ENCODE measurements around the gene DUOXA1.

DUOXA1 gene

GRCh38 chr15:45134046-45134445 lies 4.4 kb upstream of the DUOXA1 start:
- Histone ChIP-seq H3K27me3 (ENCODE audit: insufficient read depth, low read length, poor library complexity, severe bottlenecking) (no peaks in the 10 kb centered on the region), H3K9me3 (ENCODE audit: insufficient read depth, low read depth, low read length) (no peaks in the 10 kb centered on the region), H3K36me3 (ENCODE audit: insufficient read depth, low read length) (no peaks in the 10 kb centered on the region), H4K20me1 (ENCODE audit: insufficient read depth, low read length, poor library complexity, severe bottlenecking) (no peaks in the 10 kb centered on the region), H2AFZ (ENCODE audit: low read length) (no peak overlapping the region), H3F3A (ENCODE audit: low read depth) (no peaks in the 10 kb centered on the region), H3K9ac (ENCODE audit: low read depth, low read length, poor library complexity, severe bottlenecking) (no peak overlapping the region), H3K9me2 (replicated peaks; ENCODE audit: low read depth, low read length) (no peaks in the 10 kb centered on the region), H3K4me3 (ENCODE audit: low read length, poor library complexity, severe bottlenecking) (no peak overlapping the region), H3K4me2 (ENCODE audit: low read depth, low read length, poor library complexity, severe bottlenecking) (no peak overlapping the region), H3K79me2 (ENCODE audit: insufficient read depth, low read length) (no peaks in the 10 kb centered on the region), H3K4me1 (ENCODE audit: insufficient read depth, low read length, poor library complexity, severe bottlenecking) (no peaks in the 10 kb centered on the region)
- TF ChIP-seq CTCF (conservative IDR thresholded peaks at IDR 0.05; ENCODE audit: low read length) (no peak), EZH2phosphoT487 (IDR thresholded peaks at IDR 0.05; ENCODE audit: borderline replicate concordance) (no peak)

DNA sequence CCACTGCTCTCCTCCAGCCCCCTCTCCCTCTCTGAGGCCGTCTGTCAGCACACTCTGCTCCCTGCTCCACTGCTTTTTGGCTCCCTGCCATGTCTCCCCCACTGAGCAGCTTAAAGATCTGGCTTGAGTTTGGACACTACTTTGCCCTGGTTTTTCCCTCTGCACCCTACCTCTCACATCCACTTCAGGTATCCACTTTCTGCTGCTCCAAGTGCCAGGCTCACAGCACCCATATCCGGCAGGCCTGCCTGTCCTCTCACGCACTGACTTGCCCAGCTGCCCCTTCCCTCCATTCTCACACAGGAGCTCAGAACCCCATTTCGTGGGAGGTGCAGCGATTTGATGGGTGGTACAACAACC lies 3.9 kb upstream of the DUOXA1 start:
- Histone ChIP-seq H3K27me3 (ENCODE audit: insufficient read depth, low read length, poor library complexity, severe bottlenecking) (no peaks in the 10 kb centered on the region), H3K9me3 (ENCODE audit: insufficient read depth, low read depth, low read length) (no peaks in the 10 kb centered on the region), H4K20me1 (ENCODE audit: insufficient read depth, low read length, poor library complexity, severe bottlenecking) (no peaks in the 10 kb centered on the region), H3K4me2 (ENCODE audit: low read depth, low read length, poor library complexity, severe bottlenecking) (no peak overlapping the region), H3K36me3 (ENCODE audit: insufficient read depth, low read length) (no peaks in the 10 kb centered on the region), H3K4me3 (ENCODE audit: low read length, poor library complexity, severe bottlenecking) (no peak overlapping the region), H3K9ac (ENCODE audit: low read depth, low read length, poor library complexity, severe bottlenecking) (no peak overlapping the region), H3K9me2 (replicated peaks; ENCODE audit: low read depth, low read length) (no peaks in the 10 kb centered on the region), H3K79me2 (ENCODE audit: insufficient read depth, low read length) (no peaks in the 10 kb centered on the region), H2AFZ (ENCODE audit: low read length) (no peak overlapping the region), H3F3A (ENCODE audit: low read depth) (no peaks in the 10 kb centered on the region), H3K4me1 (ENCODE audit: insufficient read depth, low read length, poor library complexity, severe bottlenecking) (no peaks in the 10 kb centered on the region)
- TF ChIP-seq EZH2phosphoT487 (IDR thresholded peaks at IDR 0.05; ENCODE audit: borderline replicate concordance) (no peak), CTCF (conservative IDR thresholded peaks at IDR 0.05; ENCODE audit: low read length) (no peak)

GRCh38 chr15:45132844-45133560 lies 3.3 kb upstream of the DUOXA1 start:
- no peaks in the 10 kb centered on the region for H4K20me1 ChIP-seq (ENCODE audit: insufficient read depth, low read length, poor library complexity, severe bottlenecking)

More at GRCh38 chr15:45132844-45133560, 3.3 kb upstream of the DUOXA1 start:
- no peaks in the 10 kb centered on the region for H3K27me3 ChIP-seq (ENCODE audit: insufficient read depth, low read length, poor library complexity, severe bottlenecking)
- TF ChIP-seq EZH2phosphoT487 (IDR thresholded peaks at IDR 0.05; ENCODE audit: borderline replicate concordance) (no peak), CTCF (conservative IDR thresholded peaks at IDR 0.05; ENCODE audit: low read length) (no peak)
- H3K9me2 ChIP-seq (replicated peaks; ENCODE audit: low read depth, low read length), result no peaks in the 10 kb centered on the region
- no peaks in the 10 kb centered on the region for H3F3A ChIP-seq (ENCODE audit: low read depth)
- no peaks in the 10 kb centered on the region for H3K36me3 ChIP-seq (ENCODE audit: insufficient read depth, low read length)
- H2AFZ ChIP-seq (ENCODE audit: low read length), result no peak overlapping the region
- no peak overlapping the region for H3K9ac ChIP-seq (ENCODE audit: low read depth, low read length, poor library complexity, severe bottlenecking)
- no peaks in the 10 kb centered on the region for H3K79me2 ChIP-seq (ENCODE audit: insufficient read depth, low read length)
- no peak overlapping the region for H3K4me3 ChIP-seq (ENCODE audit: low read length, poor library complexity, severe bottlenecking)
- no peak overlapping the region for H3K4me2 ChIP-seq (ENCODE audit: low read depth, low read length, poor library complexity, severe bottlenecking)
- no peaks in the 10 kb centered on the region for H3K4me1 ChIP-seq (ENCODE audit: insufficient read depth, low read length, poor library complexity, severe bottlenecking)
- no peaks in the 10 kb centered on the region for H3K9me3 ChIP-seq (ENCODE audit: insufficient read depth, low read depth, low read length)

Measured in Loucy (cell line).